Measurements from ENCODE around the gene OR2T6. TPM values are rescaled to one million over a fixed set of nuclear protein-coding genes. Genes with fewer than 3 reads are reported as not detected.
"Not testable (repeated sequence)": the region's sequence is repeated elsewhere in the genome, so short reads cannot be mapped to it uniquely, and the experiment has no call there.

The OR2T6 gene
- total RNA-seq, 4 donors from 2014 or later, result not detected

DNA sequence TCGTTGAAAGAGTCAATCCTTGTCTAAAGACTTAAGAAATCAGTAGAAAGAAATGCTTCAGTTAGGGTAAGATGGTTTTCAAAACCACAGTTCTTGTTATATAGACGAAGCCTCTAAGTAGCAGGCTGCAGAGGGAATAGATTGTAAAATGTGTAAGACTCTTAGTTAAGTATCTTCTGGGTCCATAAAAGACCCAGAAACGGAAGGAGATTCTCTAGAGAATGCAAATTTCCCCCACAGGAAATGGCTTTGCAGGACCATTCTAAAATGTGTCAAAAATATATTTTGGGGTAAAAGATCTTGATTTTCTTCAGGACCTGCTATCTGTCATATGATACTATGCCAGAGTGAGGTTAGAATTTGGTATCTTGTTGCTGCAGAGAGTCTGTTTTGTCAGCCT, 40.7 kb downstream of the OR2T6 start:
- Histone ChIP-seq H3K4me1 (no peaks in the 10 kb centered on the region), H3K27ac (no peak overlapping the region), H3K4me3 (no peak overlapping the region), H3K36me3 (no peaks in the 10 kb centered on the region), H3K27me3 (no peaks in the 10 kb centered on the region), H3K9me3 (peaks cover 0 to 12% (median 2%) of the 10 kb centered on the region in 3 donors)
- TF ChIP-seq POLR2A (IDR thresholded peaks at IDR 0.05), result no peak
- TF ChIP-seq, protein P1, sequence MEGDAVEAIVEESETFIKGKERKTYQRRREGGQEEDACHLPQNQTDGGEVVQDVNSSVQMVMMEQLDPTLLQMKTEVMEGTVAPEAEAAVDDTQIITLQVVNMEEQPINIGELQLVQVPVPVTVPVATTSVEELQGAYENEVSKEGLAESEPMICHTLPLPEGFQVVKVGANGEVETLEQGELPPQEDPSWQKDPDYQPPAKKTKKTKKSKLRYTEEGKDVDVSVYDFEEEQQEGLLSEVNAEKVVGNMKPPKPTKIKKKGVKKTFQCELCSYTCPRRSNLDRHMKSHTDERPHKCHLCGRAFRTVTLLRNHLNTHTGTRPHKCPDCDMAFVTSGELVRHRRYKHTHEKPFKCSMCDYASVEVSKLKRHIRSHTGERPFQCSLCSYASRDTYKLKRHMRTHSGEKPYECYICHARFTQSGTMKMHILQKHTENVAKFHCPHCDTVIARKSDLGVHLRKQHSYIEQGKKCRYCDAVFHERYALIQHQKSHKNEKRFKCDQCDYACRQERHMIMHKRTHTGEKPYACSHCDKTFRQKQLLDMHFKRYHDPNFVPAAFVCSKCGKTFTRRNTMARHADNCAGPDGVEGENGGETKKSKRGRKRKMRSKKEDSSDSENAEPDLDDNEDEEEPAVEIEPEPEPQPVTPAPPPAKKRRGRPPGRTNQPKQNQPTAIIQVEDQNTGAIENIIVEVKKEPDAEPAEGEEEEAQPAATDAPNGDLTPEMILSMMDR (IDR thresholded peaks at IDR 0.05), result no peak
- intact Hi-C loops (cut with DNase I), result no loop called here
- WGBS, 2 donors, result 31 to 40% methylated on average over 3 of the region's 3 CpGs
- no peak for DNase-seq

DNA sequence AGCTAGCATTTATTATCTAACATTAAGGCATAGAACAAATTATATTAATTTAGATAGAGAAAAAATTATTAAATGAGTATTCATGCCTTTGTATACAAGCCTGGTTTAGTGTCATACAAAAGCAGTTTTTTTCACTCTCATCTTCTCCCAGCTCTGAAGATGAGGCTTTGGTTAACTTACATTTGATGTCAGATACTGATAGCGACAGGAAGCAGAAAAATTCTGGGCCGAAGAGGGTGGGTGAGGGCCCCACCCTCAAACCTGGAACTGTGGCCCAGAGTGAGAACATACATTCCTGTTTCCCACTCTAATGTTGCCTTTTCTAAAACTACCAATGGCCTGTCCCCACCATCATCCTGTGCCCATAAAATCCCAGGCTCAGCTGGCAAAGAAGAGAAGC, 42.3 kb downstream of the OR2T6 start:
- no peaks in the 10 kb centered on the region for H3K27me3 ChIP-seq
- 52 to 60% methylated on average over 2 of the region's 2 CpGs for WGBS, 2 donors
- H3K36me3 ChIP-seq, result no peaks in the 10 kb centered on the region
- H3K4me1 ChIP-seq, result no peaks in the 10 kb centered on the region
- H3K4me3 ChIP-seq, result no peak overlapping the region
- intact Hi-C loops (cut with DNase I), result no loop called here
- H3K9me3 ChIP-seq, result peaks cover 0 to 13% (median 4%) of the 10 kb centered on the region in 3 donors
- no peak overlapping the region for H3K27ac ChIP-seq
- no peak for DNase-seq
- TF ChIP-seq, protein P1 (IDR thresholded peaks at IDR 0.05), result no peak
- no peak for TF ChIP-seq POLR2A (IDR thresholded peaks at IDR 0.05)

DNA sequence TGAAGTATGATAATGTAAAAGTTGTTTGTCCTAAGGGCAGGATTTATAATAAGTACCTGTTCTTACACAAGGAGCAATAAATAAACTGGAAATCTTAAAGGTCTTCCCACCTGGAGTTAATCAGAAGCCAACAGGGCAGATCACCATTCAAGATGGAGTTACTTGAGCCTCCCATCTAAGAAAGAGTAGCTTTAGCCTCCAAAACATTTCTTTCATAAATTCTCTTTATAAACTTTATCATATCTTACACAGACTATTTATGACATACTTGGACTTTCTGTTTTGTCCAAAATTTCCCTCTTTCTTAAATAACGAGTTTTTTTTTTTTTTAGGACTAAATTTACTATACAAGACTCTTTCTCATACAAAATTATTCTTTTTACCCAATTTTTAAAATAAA, 45.8 kb downstream of the OR2T6 start:
- DNase-seq, result no peak
- Histone ChIP-seq H3K4me1 (no peaks in the 10 kb centered on the region), H3K9me3 (peaks cover 0 to 21% (median 4%) of the 10 kb centered on the region in 3 donors), H3K36me3 (no peaks in the 10 kb centered on the region), H3K27ac (no peak overlapping the region), H3K4me3 (no peak overlapping the region), H3K27me3 (no peaks in the 10 kb centered on the region)
- no peak for TF ChIP-seq POLR2A (IDR thresholded peaks at IDR 0.05)
- TF ChIP-seq, protein P1 (IDR thresholded peaks at IDR 0.05), result no peak
- intact Hi-C loops (cut with DNase I), result no loop called here
- WGBS, 2 donors, result 6 to 7% methylated on average over 1 of the region's 1 CpG

DNA sequence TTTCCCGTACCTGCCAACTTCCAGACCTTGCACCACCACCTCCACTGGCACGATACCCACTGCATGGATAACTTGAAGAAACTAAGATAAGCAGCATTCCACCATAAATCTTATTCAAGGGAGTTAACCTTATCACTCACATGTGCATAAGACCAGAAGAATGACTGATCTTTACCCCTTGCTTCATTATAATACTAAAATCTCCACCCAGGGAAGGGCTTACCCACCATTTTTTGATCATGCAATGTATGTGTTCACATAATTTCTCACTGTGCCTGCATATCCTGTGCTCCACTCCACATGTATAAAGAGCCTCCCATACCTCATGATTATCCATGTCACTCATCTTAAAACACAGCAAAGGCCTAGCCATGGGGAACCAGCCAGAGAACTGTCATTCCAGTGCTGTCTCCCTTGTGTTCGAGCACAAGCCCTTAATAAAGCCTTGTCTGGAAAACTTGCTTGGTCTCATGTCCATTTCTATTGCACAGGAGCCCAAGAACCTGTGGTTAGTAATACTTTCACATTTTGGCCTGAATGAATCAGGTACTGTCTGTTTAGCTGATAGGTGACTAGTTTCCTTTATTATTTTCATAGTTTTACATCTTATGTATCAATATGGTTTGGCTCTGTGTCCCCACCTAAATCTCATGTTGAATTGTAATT, 52.1 kb downstream of the OR2T6 start:
- DNase-seq; H3K4me1 ChIP-seq; intact Hi-C loops (cut with DNase I); H3K9me3 ChIP-seq; H3K4me3 ChIP-seq; H3K27ac ChIP-seq; H3K27me3 ChIP-seq; H3K36me3 ChIP-seq: not testable (repeated sequence)
- 60 to 63% methylated on average over 3 of the region's 3 CpGs for WGBS, 2 donors

DNA sequence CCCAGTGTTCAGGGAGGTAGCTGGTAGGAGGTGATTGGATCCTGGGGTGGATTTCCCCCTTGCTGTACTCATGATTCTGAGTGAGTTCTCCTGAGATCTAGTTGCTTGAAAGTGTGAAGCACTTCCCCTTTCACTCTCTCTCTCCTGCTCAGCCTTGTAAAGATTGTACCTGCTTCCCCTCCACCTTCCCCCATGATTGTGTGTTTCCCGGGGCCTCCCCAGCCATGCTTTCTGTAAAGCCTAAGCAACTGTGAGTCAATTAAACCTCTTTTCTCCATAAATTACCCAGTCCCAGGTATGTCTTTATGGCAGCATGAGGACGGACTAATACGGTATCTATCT, 52.6 kb downstream of the OR2T6 start:
- H3K4me1 ChIP-seq; H3K4me3 ChIP-seq; H3K36me3 ChIP-seq; intact Hi-C loops (cut with DNase I); DNase-seq; H3K27me3 ChIP-seq; H3K9me3 ChIP-seq; H3K27ac ChIP-seq: not testable (repeated sequence)
- 60% methylated on average over 3 of the region's 3 CpGs for WGBS, 2 donors

DNA sequence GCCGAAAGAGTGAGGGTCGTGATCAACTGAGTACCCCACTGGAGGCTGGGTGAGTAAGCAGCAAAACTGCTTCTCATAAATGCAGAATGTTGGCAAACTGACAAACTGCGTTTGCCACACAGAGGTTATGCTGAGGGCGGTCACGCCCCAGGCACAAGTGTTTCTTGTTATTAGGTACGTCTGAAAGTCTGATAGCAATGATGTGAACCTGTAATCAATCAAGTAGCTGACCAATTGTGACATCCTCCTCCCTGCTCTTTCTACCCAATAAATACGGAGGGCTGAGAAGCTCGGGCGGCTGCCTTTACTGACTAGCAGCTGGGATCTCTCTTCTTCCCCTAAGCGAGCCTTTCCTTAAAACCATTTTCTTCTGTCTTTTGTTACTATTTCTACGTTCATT, 56.1 kb downstream of the OR2T6 start:
- H3K36me3 ChIP-seq; H3K9me3 ChIP-seq; H3K4me3 ChIP-seq; H3K27me3 ChIP-seq; H3K27ac ChIP-seq; H3K4me1 ChIP-seq; DNase-seq; intact Hi-C loops (cut with DNase I): not testable (repeated sequence)
- WGBS, 2 donors, result 56 to 57% methylated on average over 6 to 8 of the region's 11 CpGs

DNA sequence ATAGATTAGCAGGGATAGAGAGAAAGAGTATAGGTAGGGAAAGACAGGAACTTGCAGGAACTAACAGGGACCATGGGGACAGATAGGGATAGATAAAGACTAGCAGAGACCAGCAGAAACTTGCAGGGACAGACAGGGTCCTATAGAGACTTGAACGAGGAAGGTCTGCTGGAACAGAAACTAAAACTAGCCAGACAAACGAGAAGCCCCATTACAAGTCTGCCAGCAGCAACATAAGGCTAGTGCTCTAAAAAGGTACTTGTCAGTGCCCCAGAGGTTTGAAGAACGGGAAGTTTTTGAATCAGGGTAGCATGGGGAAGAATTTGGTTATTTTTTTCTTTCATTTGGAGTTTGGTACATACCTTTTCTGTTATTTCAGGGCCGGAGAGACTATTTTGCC, 56.7 kb downstream of the OR2T6 start:
- H3K4me1 ChIP-seq; H3K27me3 ChIP-seq; DNase-seq; intact Hi-C loops (cut with DNase I); H3K4me3 ChIP-seq; H3K36me3 ChIP-seq; H3K9me3 ChIP-seq; H3K27ac ChIP-seq: not testable (repeated sequence)
- 46 to 52% methylated on average over 4 of the region's 4 CpGs for WGBS, 2 donors

DNA sequence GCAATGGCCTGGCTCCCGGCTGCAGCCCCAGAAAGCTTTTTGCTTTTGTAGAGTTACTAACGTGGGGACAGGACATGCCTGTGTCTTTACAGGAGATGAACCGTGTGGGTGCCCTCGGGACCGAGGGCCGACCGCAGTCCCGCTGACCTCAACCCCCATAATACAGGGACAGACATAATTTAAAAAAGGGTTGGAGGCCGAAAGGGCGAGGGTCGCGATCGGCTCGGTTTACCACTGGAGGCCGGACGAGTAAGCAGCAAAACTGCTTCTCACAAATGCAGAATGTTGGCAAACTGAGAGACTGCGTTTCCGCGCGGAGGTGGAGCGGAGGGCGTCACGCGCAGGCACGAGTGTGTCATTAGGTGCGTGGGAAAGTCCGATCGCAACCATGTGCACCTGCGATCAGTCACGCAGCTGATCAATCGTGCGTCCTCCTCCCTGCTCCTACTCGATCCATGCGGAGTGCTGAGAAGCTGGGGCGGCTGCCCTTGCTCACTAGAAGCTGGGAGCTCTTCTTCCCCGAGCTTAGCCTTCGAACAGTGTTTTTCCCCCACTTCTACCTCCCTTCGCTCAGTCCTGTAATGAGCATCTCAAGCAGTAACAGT, 58.4 kb downstream of the OR2T6 start:
- DNase-seq; H3K36me3 ChIP-seq; H3K9me3 ChIP-seq; H3K27me3 ChIP-seq; H3K4me1 ChIP-seq; intact Hi-C loops (cut with DNase I); H3K4me3 ChIP-seq; H3K27ac ChIP-seq: not testable (repeated sequence)
- 88 to 96% methylated on average over 18 to 31 of the region's 38 CpGs for WGBS, 2 donors

DNA sequence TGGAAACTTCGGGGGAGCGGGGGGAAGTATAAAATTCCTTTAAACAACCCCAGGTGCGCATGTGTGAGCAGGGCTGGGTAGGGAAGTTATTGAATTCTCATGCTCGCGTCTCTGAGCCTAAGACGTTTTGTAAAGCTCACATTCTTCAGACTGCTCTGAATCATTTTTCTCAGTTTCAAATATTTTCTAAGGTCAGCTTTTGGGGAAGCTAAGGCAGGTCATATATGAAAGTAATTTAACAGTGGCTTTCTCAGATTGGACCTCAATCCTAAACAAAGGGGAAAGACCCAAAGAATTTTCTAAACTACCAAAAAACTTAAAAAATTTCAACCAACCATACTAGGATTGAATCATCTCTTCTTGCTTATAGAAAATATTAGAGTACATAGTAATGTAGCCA, 59.4 kb downstream of the OR2T6 start:
- H3K4me1 ChIP-seq; H3K4me3 ChIP-seq; H3K27me3 ChIP-seq; H3K27ac ChIP-seq; intact Hi-C loops (cut with DNase I); H3K36me3 ChIP-seq; DNase-seq; H3K9me3 ChIP-seq: not testable (repeated sequence)
- WGBS, 2 donors, result 71 to 82% methylated on average over 5 to 6 of the region's 6 CpGs

DNA sequence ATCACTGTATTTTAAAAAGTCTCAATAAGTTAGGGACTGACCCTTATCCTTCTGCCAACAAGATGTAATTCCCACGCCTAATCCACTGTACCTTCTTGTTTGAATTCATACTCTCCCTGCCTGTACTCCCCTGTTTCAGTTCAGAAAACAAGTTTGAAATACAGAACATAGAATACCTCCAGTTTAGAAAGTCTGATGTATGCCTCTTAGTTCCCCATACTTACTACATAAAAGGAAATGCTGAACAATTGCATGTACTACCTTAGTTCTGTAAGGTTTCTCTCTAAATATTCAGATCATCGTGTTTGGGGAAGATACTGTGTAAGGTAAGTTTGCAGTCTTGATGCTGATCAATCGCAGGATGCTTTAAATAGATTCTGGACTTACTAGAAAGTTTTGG, 60.8 kb downstream of the OR2T6 start:
- intact Hi-C loops (cut with DNase I); H3K27me3 ChIP-seq; DNase-seq; H3K4me3 ChIP-seq; H3K4me1 ChIP-seq; H3K27ac ChIP-seq; H3K9me3 ChIP-seq; H3K36me3 ChIP-seq: not testable (repeated sequence)
- 52 to 67% methylated on average over 3 of the region's 3 CpGs for WGBS, 2 donors

Data from esophagus squamous epithelium (tissue), 5 donors.